SK-N-SH (cell line): ENCODE results near the gene TOP3A. TPM values are rescaled to one million over a fixed set of nuclear protein-coding genes. Genes with fewer than 3 reads are reported as not detected.

Experiments used
- CTCF ChIA-PET: fragments of 300-600, 350-600 bp; formaldehyde crosslinking; extraction: SDS; loops from one replicate; lab custom pipeline; 2021; lab: Yijun Ruan, JAX
- POLR2A ChIA-PET: fragments of 350-600 bp; sonication (Branson Sonifier 250); formaldehyde crosslinking; extraction: SDS; loops from one replicate; lab custom pipeline; 2020; ENCODE audit warnings: antibody characterized with exemption, inconsistent platforms; lab: Yijun Ruan, JAX
- DNase-seq: peaks from one replicate; pipeline ENCODE4 v3.0.0; 2012
- H2AFZ ChIP-seq: fragments of 200-600 bp; sonication (generic); 2 replicates; pipeline ENCODE4 v1.8.1; 2016; ENCODE audit warnings: antibody characterized with exemption, mild to moderate bottlenecking, low read depth
- H3F3A ChIP-seq: fragments of 200-600 bp; sonication (generic); replicated peaks from 2 replicates; pipeline ENCODE3; 2016; ENCODE audit warnings: antibody characterized with exemption, mild to moderate bottlenecking; ENCODE audit not compliant: insufficient read depth
- H3K27ac ChIP-seq, 2 experiments: fragments of 200-500 bp in 1 of 2; fragments of 200-600 bp in 1 of 2; sonication (Bioruptor generic) in 1 of 2; sonication (generic), shearing (Covaris generic) in 1 of 2; 2 replicates each; pipeline versions ENCODE4 v1.5.1 to v1.6.1; 2014 to 2016; ENCODE audit warnings: low read depth in 2 of 2, inconsistent platforms in 1 of 2, low read length in 1 of 2, mild to moderate bottlenecking in 1 of 2, mixed read lengths in 1 of 2
- H3K27me3 ChIP-seq: fragments of 200-600 bp; sonication (generic), shearing (Covaris generic); 2 replicates; pipeline ENCODE4 v1.6.1; 2016; ENCODE audit warnings: mixed run types; ENCODE audit not compliant: insufficient read depth
- H3K36me3 ChIP-seq, 2 experiments: fragments of 200-500 bp in 1 of 2; fragments of 200-600 bp in 1 of 2; sonication (Bioruptor generic) in 1 of 2; sonication (generic) in 1 of 2; replicated peaks in 1 of 2; 2 replicates each; pipeline versions ENCODE3 to v1.5.1; 2014 to 2016; ENCODE audit warnings: low read length in 1 of 2, mild to moderate bottlenecking in 1 of 2; ENCODE audit not compliant: insufficient read depth in 2 of 2, control insufficient read depth in 1 of 2
- H3K4me1 ChIP-seq, 2 experiments: fragments of 200-500 bp in 1 of 2; fragments of 200-600 bp in 1 of 2; sonication (Bioruptor generic) in 1 of 2; sonication (generic), shearing (Covaris generic) in 1 of 2; 2 replicates each; pipeline versions ENCODE4 v1.5.1 to v1.6.1; 2014 to 2016; ENCODE audit warnings: low read depth in 1 of 2, low read length in 1 of 2, mixed run types in 1 of 2; ENCODE audit not compliant: insufficient read depth in 2 of 2, control insufficient read depth in 1 of 2
- H3K4me2 ChIP-seq: fragments of 200-600 bp; sonication (generic), shearing (Covaris generic); 2 replicates; pipeline ENCODE4 v1.6.1; 2017; ENCODE audit warnings: mixed run types
- H3K4me3 ChIP-seq, 2 experiments: fragments of 200-500 bp in 1 of 2; fragments of 200-600 bp in 1 of 2; sonication (Bioruptor generic) in 1 of 2; sonication (generic), shearing (Covaris generic) in 1 of 2; 2 replicates each; pipeline versions ENCODE4 v1.5.1 to v1.8.1; 2014 to 2016; ENCODE audit warnings: low read depth in 2 of 2, inconsistent platforms in 1 of 2, low read length in 1 of 2, mild to moderate bottlenecking in 1 of 2, mixed read lengths in 1 of 2, moderate library complexity in 1 of 2
- H3K79me2 ChIP-seq: fragments of 200-600 bp; sonication (generic); 2 replicates; pipeline ENCODE4 v1.8.1; 2017; ENCODE audit warnings: mild to moderate bottlenecking; ENCODE audit not compliant: insufficient read depth
- H3K9ac ChIP-seq: fragments of 200-600 bp; sonication (generic); 2 replicates; pipeline ENCODE4 v1.6.1; 2017; ENCODE audit warnings: mixed run types
- H3K9me2 ChIP-seq: fragments of 200-600 bp; sonication (generic); 2 replicates; pipeline ENCODE4 v1.6.1; 2017; ENCODE audit warnings: mixed run types
- H3K9me3 ChIP-seq: fragments of 200-600 bp; sonication (generic); 2 replicates; pipeline ENCODE4 v1.6.1; 2017; ENCODE audit warnings: mixed run types, mild to moderate bottlenecking, moderate library complexity
- H4K20me1 ChIP-seq: fragments of 200-600 bp; sonication (generic); 2 replicates; pipeline ENCODE4 v1.6.1; 2017; ENCODE audit warnings: mild to moderate bottlenecking, mixed run types; ENCODE audit not compliant: insufficient read depth
- ELF1 ChIP-seq: IDR thresholded peaks from 2 replicates; pipeline ENCODE4 v1.4.0; 2012
- EZH2phosphoT487 ChIP-seq: fragments of 200-600 bp; sonication (generic); IDR thresholded peaks from 2 replicates; pipeline ENCODE4 v1.6.1; 2017; ENCODE audit warnings: low read depth, mixed run types, mild to moderate bottlenecking, antibody characterized with exemption, moderate library complexity, borderline replicate concordance
- FOXJ3 ChIP-seq: sonication (generic); formaldehyde crosslinking; IDR thresholded peaks from 2 replicates; pipeline ENCODE4 v1.5.1; 2020; ENCODE audit warnings: mild to moderate bottlenecking, missing genetic modification reagents
- NRF1 ChIP-seq: IDR thresholded peaks from 2 replicates; pipeline ENCODE4 v1.6.1; 2012; ENCODE audit warnings: low read depth, mild to moderate bottlenecking, low read length
- RAD21 ChIP-seq: IDR thresholded peaks from 2 replicates; pipeline ENCODE4 v1.6.1; 2012; ENCODE audit warnings: mild to moderate bottlenecking, low read length
- SMC3 ChIP-seq: IDR thresholded peaks from 2 replicates; pipeline ENCODE4 v1.6.1; 2012; ENCODE audit warnings: low read depth, low read length, improper control_type of control experiment
- YY1 ChIP-seq: IDR thresholded peaks from 2 replicates; pipeline ENCODE4 v1.4.0; 2012; ENCODE audit warnings: low read depth, mild to moderate bottlenecking
- WGBS: methylation state at CpG from one replicate; pipeline ENCODE4 v1.1.6; 2017; ENCODE audit warnings: low lambda C conversion rate; 5-methylcytosine and 5-hydroxymethylcytosine counted together
- polyA plus RNA-seq, 3 experiments: library from polyadenylated mRNA; depleted of rRNA; stranded (reverse); fragments of >200 nt; gene quantifications; 2 replicates each; pipeline ENCODE4 v1.2.3, GENCODE V29; 2012
- TF ChIP-seq, protein P1 (sequence below): IDR thresholded peaks from 2 replicates; pipeline ENCODE4; 2012
- TF ChIP-seq, protein P2 (sequence below): fragments of 150-350 bp; IDR thresholded peaks from 2 replicates; pipeline ENCODE4 v1.6.1; 2017; ENCODE audit warnings: antibody characterized with exemption, low read length, low read depth, borderline replicate concordance
- TF ChIP-seq, protein P3 (sequence below): IDR thresholded peaks from 2 replicates; pipeline ENCODE4 v1.4.0; 2012; ENCODE audit warnings: low read depth, borderline replicate concordance
- TF ChIP-seq, protein P4 (sequence below): IDR thresholded peaks from 2 replicates; pipeline ENCODE4 v1.4.0; 2012; ENCODE audit warnings: low read depth
- TF ChIP-seq, protein P5 (sequence below): fragments of 150-350 bp; IDR thresholded peaks from 2 replicates; pipeline ENCODE4 v1.6.1; 2016; ENCODE audit warnings: mild to moderate bottlenecking, low read depth, low read length
- TF ChIP-seq, protein P6 (sequence below): IDR thresholded peaks from 2 replicates; pipeline ENCODE4 v1.4.0; 2012; ENCODE audit warnings: low read depth, borderline replicate concordance

TOP3A gene
- polyA plus RNA-seq, 1 of the 3 experiments (the other 2 are of a cell fraction), result 14.7 TPM

DNA sequence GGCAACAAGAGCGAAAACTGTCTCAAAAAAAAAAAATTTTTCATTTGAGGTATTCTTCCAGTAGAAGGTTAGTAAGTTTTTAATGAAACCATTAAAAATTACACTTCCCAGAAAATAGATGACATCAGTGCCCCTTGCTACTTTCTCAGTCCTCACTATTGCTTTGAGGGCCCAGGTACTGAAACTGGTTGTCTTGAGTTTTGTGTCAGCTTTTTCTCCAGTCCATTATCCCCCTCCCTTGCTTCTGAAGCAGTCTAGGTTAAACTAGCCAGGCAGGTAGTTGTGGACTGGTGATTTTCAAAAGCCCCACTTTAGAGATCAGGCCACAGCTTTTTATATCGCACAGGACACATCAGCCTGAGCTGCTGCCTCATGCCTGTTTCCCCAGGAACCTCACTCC is 11.2 kb upstream of the TOP3A start (continued):
- TF ChIP-seq, protein P1, sequence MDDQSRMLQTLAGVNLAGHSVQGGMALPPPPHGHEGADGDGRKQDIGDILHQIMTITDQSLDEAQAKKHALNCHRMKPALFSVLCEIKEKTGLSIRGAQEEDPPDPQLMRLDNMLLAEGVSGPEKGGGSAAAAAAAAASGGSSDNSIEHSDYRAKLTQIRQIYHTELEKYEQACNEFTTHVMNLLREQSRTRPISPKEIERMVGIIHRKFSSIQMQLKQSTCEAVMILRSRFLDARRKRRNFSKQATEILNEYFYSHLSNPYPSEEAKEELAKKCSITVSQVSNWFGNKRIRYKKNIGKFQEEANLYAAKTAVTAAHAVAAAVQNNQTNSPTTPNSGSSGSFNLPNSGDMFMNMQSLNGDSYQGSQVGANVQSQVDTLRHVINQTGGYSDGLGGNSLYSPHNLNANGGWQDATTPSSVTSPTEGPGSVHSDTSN, result no peak

DNA sequence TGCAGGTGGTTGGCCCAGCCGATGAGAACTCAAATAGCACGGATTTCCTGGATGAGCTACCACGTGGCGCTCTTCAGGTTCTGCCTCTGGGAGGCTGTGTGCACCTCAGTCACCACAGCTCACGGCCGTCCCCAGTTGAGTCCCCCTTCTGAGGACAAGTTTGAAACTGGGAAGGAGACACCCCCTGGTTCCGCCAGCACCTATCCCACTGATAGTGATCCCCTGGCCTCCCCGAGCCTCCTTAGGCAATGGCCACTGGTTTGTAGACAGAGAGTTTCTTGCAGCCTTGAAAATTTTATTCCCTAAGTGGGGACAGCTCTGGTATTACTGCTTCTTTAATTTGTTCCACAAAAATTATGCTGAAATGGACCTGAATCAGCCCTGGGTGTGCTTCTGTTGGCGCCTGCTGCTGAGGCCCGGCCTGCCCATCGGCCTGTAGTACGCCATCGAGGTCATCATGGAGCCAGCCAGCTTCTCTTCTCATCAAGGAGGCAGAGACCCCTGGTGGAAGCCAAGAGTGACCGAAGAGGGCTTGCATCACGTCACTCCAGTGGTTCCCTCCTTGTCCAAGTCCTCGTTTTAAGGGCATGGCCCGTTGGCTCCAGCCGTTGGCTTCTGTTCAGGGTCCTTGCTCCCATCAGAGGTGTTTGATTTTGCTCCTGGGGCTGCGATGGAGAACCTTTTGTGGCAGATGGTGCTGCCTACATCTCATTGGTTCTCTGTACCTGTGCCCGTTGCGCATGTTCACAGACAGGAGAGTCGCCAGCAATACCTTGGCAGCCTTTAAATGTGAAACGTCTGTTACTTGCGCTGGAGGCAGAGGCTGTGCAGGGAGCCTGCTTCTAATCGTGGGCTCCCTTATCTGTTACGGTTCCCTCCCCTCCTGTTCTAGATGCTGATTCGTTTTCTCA is 9.6 kb upstream of the TOP3A start:
- Histone ChIP-seq H3K9me3 (no peaks in the 10 kb centered on the region), H3K36me3 (peaks cover 16 to 68% of the 10 kb centered on the region in 2 experiments), H2AFZ (no peak overlapping the region), H3K9ac (no peak overlapping the region), H3K27me3 (no peaks in the 10 kb centered on the region), H3K4me2 (no peak overlapping the region), H3K4me1 (peaks cover 0 to 8% of the 10 kb centered on the region in 2 experiments; a peak in 1 of 4 replicates), H3K27ac (no peak overlapping the region), H4K20me1 (peaks cover 24% of the 10 kb centered on the region), H3K79me2 (peaks cover 42% of the 10 kb centered on the region), H3K4me3 (no peak overlapping the region), H3F3A (no peaks in the 10 kb centered on the region), H3K9me2 (no peaks in the 10 kb centered on the region)
- 96% methylated on average over 27 of the region's 27 CpGs for WGBS
- TF ChIP-seq, protein P2, sequence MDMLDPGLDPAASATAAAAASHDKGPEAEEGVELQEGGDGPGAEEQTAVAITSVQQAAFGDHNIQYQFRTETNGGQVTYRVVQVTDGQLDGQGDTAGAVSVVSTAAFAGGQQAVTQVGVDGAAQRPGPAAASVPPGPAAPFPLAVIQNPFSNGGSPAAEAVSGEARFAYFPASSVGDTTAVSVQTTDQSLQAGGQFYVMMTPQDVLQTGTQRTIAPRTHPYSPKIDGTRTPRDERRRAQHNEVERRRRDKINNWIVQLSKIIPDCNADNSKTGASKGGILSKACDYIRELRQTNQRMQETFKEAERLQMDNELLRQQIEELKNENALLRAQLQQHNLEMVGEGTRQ, result no peak
- TF ChIP-seq, protein P3, sequence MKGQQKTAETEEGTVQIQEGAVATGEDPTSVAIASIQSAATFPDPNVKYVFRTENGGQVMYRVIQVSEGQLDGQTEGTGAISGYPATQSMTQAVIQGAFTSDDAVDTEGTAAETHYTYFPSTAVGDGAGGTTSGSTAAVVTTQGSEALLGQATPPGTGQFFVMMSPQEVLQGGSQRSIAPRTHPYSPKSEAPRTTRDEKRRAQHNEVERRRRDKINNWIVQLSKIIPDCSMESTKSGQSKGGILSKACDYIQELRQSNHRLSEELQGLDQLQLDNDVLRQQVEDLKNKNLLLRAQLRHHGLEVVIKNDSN, result no peak
- TF ChIP-seq, protein P4, sequence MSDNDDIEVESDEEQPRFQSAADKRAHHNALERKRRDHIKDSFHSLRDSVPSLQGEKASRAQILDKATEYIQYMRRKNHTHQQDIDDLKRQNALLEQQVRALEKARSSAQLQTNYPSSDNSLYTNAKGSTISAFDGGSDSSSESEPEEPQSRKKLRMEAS, result no peak
- TF ChIP-seq SMC3 (no peak), RAD21 (no peak), EZH2phosphoT487 (no peak)
- no peak for DNase-seq
- POLR2A ChIA-PET, result no interaction called here
- CTCF ChIA-PET, result interaction anchor here (0.5 kb wide), 1 partner anchor 45 kb away, joined by 3 read pairs; no protein-coding TSS in a partner anchor

DNA sequence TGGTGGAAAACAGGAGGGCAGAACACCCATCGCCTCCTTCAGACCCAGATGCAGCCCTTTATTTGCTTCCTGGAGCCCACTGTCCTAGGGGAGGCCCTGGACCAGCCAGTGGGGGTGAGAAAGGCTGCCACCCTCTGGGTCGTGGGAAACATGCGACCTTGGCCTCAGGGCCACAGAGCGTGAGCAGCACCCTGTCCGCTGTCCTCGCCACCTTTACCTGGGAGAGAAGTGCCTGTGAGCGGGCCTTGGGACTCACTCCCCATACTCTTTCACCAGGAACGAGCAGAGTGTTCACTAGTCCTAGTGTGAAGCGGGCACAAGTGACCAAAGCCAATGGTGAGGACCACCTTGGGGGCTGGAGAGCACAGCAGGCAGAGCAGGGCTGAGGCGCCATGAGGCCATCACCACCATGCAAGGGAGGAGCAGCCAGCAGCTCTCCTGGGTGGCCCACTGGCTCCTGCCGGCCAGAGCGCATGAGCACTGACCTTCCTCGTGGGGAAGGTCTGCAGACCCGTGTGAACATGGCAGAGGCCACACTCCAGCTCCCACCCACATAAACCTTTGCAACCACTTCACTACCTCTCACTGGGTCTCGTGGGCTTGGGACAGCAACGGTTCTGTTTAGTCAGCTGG is 8.8 kb upstream of the TOP3A start:
- no peak overlapping the region for H3K9ac ChIP-seq
- no peak overlapping the region for H2AFZ ChIP-seq
- DNase-seq, result no peak
- peaks cover 32% of the 10 kb centered on the region for H4K20me1 ChIP-seq
- peaks cover 16 to 65% of the 10 kb centered on the region in 2 experiments for H3K36me3 ChIP-seq
- H3K9me2 ChIP-seq, result no peaks in the 10 kb centered on the region
- H3K27me3 ChIP-seq, result no peaks in the 10 kb centered on the region
- H3K79me2 ChIP-seq, result peaks cover 50% of the 10 kb centered on the region
- 92% methylated on average over 14 of the region's 16 CpGs for WGBS
- H3K27ac ChIP-seq, result no peak overlapping the region
- H3K4me3 ChIP-seq, result no peak overlapping the region
- no peak overlapping the region for H3K4me2 ChIP-seq
- POLR2A ChIA-PET, result no interaction called here
- H3F3A ChIP-seq, result no peaks in the 10 kb centered on the region
- no peaks in the 10 kb centered on the region for H3K9me3 ChIP-seq
- H3K4me1 ChIP-seq, result peaks cover 0 to 14% of the 10 kb centered on the region in 2 experiments; a peak in 1 of 4 replicates
- CTCF ChIA-PET, result interaction anchor here (0.5 kb wide), 1 partner anchor 45 kb away, joined by 3 read pairs; no protein-coding TSS in a partner anchor
- TF ChIP-seq, protein P1, result no peak
- TF ChIP-seq, protein P5, sequence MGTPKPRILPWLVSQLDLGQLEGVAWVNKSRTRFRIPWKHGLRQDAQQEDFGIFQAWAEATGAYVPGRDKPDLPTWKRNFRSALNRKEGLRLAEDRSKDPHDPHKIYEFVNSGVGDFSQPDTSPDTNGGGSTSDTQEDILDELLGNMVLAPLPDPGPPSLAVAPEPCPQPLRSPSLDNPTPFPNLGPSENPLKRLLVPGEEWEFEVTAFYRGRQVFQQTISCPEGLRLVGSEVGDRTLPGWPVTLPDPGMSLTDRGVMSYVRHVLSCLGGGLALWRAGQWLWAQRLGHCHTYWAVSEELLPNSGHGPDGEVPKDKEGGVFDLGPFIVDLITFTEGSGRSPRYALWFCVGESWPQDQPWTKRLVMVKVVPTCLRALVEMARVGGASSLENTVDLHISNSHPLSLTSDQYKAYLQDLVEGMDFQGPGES, result no peak
- TF ChIP-seq EZH2phosphoT487, result no peak
- TF ChIP-seq FOXJ3 (CRISPR knock-in tag), result no peak
- TF ChIP-seq YY1, result no peak
- TF ChIP-seq, protein P6, sequence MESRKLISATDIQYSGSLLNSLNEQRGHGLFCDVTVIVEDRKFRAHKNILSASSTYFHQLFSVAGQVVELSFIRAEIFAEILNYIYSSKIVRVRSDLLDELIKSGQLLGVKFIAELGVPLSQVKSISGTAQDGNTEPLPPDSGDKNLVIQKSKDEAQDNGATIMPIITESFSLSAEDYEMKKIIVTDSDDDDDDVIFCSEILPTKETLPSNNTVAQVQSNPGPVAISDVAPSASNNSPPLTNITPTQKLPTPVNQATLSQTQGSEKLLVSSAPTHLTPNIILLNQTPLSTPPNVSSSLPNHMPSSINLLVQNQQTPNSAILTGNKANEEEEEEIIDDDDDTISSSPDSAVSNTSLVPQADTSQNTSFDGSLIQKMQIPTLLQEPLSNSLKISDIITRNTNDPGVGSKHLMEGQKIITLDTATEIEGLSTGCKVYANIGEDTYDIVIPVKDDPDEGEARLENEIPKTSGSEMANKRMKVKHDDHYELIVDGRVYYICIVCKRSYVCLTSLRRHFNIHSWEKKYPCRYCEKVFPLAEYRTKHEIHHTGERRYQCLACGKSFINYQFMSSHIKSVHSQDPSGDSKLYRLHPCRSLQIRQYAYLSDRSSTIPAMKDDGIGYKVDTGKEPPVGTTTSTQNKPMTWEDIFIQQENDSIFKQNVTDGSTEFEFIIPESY, result no peak
- TF ChIP-seq, protein P4, result no peak
- TF ChIP-seq NRF1, result no peak
- no peak for TF ChIP-seq ELF1
